Measurements from ENCODE around the gene NFS1. TPM values are rescaled to one million over a fixed set of nuclear protein-coding genes. Genes with fewer than 3 reads are reported as not detected.
A peak's percentile ranks its signal among the peaks of the same experiment; 100 is the strongest.

The NFS1 gene
- total and polyA plus RNA-seq, 5 donors from 2014 or later = 21.2 to 32.6 (median 23.9) TPM

DNA sequence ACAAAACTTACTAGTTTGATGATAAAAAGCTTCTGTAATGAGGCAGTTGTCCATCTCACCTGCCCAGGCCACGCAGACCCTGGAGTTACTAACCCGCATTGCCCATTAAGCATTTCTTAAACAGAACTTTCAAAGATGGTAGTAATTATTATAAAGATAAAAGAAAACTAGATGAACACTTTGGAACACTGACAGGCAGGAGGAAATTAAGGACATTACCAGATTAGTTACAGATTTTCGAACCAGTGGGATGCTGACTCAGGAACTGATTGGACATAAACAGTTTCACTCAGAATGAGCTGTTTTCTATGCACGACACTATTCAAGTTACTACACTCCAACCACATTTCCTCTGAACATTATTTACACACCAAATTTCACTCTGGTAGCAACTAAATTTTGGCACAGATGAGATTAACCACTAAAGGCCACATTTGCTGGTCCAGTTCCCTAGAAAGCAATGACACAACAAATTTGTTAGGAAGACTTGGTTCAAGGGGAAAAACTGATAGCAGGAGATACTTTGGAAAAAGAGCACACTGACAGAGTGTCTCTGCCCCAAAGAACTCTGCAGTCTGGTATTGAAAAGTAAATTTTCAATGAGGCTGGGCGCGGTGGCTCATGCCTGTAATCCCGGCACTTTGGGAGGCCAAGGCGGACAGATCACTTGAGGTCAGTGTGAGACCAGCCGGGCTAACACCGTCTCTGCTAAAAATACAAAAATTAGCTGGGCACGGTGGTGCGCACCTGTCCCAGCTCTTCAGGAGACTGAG, 3.1 kb upstream of the NFS1 start:
- H3K4me3 ChIP-seq (ENCODE audit: low read depth, low read length) = no peak overlapping the region
- Mint-ChIP-seq H3K4me3 (peak overlapping the region in 3 of 4 donors; percentile 22 to 42 (median 41)), H3K4me1 (peaks cover 18 to 59% (median 35%) of the 10 kb centered on the region in 4 donors), H3K27ac (peak overlapping the region; percentile 31 to 96 (median 78)), H3K36me3 (peaks cover 25% of the 10 kb centered on the region), H3K9me3 (peaks cover 0 to 1% (median 0%) of the 10 kb centered on the region in 7 donors), H3K27me3 (no peaks in the 10 kb centered on the region)
- DNase-seq = no peak
- ATAC-seq (ENCODE audit: low read depth in 2 of 2) = no peak
- H3K4me1 ChIP-seq (ENCODE audit: control insufficient read depth, insufficient read depth, low read length, poor library complexity, severe bottlenecking) = peaks cover 27% of the 10 kb centered on the region
- no peak overlapping the region for H3K27ac ChIP-seq (ENCODE audit: insufficient read depth, low read length, poor library complexity, severe bottlenecking)
- H3K27me3 ChIP-seq (ENCODE audit: control insufficient read depth, insufficient read depth, low read length) = no peaks in the 10 kb centered on the region
- H3K36me3 ChIP-seq (ENCODE audit: control insufficient read depth, insufficient read depth, low read length) = peaks cover 55% of the 10 kb centered on the region
- no peaks in the 10 kb centered on the region for H3K9me3 ChIP-seq (ENCODE audit: control insufficient read depth in 2 of 2, low read length in 2 of 2)

DNA sequence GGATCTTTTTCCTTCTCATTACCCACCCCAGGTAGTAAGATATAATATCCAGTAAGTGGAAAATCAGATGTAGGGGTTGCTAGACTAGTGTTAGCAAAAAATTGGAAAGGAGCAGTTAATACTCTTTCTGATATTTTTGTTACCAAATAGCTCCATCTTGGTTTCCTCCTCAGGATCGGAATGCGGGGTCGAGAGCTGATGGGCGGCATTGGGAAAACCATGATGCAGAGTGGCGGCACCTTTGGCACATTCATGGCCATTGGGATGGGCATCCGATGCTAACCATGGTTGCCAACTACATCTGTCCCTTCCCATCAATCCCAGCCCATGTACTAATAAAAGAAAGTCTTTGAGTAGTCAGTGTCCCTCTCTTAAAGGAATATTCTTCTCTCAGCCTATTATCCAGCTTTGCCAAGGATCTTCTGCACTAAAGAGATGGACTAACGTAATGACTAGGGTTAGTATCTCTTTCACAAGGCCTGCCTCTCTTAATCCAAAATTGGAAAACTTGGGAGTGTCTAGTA, 1.5 kb upstream of the NFS1 start:
- Histone ChIP-seq H3K4me1 (ENCODE audit: control insufficient read depth, insufficient read depth, low read length, poor library complexity, severe bottlenecking) (peaks cover 27% of the 10 kb centered on the region), H3K36me3 (ENCODE audit: control insufficient read depth, insufficient read depth, low read length) (peaks cover 47% of the 10 kb centered on the region), H3K4me3 (ENCODE audit: low read depth, low read length) (no peak overlapping the region), H3K27ac (ENCODE audit: insufficient read depth, low read length, poor library complexity, severe bottlenecking) (peak overlapping the region; percentile 90), H3K27me3 (ENCODE audit: control insufficient read depth, insufficient read depth, low read length) (no peaks in the 10 kb centered on the region), H3K9me3 (ENCODE audit: control insufficient read depth in 2 of 2, low read length in 2 of 2) (no peaks in the 10 kb centered on the region)
- ATAC-seq (ENCODE audit: low read depth in 2 of 2) (no peak), DNase-seq (no peak)
- Mint-ChIP-seq H3K27me3 (no peaks in the 10 kb centered on the region), H3K36me3 (peaks cover 28% of the 10 kb centered on the region), H3K9me3 (peaks cover 0 to 1% (median 0%) of the 10 kb centered on the region in 7 donors), H3K27ac (peak overlapping the region in 2 of 3 donors; percentile 78 to 89), H3K4me1 (peaks cover 22 to 62% (median 38%) of the 10 kb centered on the region in 4 donors), H3K4me3 (peak overlapping the region; percentile 90 to 98 (median 94))

DNA sequence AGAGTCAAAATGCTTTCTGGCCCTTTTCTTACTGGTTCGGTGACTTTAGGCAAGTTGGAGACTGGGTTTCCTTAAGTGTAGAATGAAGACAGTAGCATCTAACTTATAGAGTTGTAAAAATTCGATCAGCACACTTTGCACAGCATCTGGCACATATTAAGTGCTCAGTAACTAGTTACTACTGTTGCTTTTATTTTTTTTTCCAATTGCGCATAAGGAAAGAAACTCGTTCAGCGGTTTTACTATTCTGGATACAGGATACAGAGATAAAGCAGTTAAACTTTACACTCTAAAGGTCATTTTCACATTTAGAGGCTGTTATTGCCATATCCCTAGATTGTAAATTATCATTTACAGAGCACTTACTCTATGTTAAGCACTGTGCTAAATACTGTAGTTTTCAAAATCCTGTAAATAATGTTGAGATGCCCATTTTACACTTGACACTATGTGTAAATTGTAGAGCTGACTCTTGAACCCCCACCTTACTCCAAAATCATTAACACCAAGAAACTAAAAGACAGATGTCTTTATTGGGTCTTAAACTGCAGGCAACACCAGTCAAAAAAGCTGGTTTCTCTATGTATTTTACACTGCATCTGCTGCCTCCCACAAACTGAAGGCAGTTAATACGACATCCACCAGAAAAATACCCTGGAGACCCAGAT, 939 bp upstream of the NFS1 start:
- Histone ChIP-seq H3K4me1 (ENCODE audit: control insufficient read depth, insufficient read depth, low read length, poor library complexity, severe bottlenecking) (peaks cover 27% of the 10 kb centered on the region), H3K27ac (ENCODE audit: insufficient read depth, low read length, poor library complexity, severe bottlenecking) (peak overlapping the region; percentile 90), H3K4me3 (ENCODE audit: low read depth, low read length) (peak overlapping the region; percentile 92), H3K27me3 (ENCODE audit: control insufficient read depth, insufficient read depth, low read length) (no peaks in the 10 kb centered on the region), H3K36me3 (ENCODE audit: control insufficient read depth, insufficient read depth, low read length) (peaks cover 46% of the 10 kb centered on the region), H3K9me3 (ENCODE audit: control insufficient read depth in 2 of 2, low read length in 2 of 2) (no peaks in the 10 kb centered on the region)
- peaks cover 33% of the 10 kb centered on the region for H3K36me3 Mint-ChIP-seq
- H3K27me3 Mint-ChIP-seq = no peaks in the 10 kb centered on the region
- H3K4me1 Mint-ChIP-seq = peaks cover 22 to 64% (median 40%) of the 10 kb centered on the region in 4 donors
- H3K4me3 Mint-ChIP-seq = peak overlapping the region; percentile 90 to 98 (median 94)
- ATAC-seq (ENCODE audit: low read depth in 2 of 2) (no peak), DNase-seq (no peak)
- H3K9me3 Mint-ChIP-seq = peaks cover 0 to 1% (median 0%) of the 10 kb centered on the region in 7 donors
- H3K27ac Mint-ChIP-seq = peak overlapping the region; percentile 89 to 98 (median 94)

DNA sequence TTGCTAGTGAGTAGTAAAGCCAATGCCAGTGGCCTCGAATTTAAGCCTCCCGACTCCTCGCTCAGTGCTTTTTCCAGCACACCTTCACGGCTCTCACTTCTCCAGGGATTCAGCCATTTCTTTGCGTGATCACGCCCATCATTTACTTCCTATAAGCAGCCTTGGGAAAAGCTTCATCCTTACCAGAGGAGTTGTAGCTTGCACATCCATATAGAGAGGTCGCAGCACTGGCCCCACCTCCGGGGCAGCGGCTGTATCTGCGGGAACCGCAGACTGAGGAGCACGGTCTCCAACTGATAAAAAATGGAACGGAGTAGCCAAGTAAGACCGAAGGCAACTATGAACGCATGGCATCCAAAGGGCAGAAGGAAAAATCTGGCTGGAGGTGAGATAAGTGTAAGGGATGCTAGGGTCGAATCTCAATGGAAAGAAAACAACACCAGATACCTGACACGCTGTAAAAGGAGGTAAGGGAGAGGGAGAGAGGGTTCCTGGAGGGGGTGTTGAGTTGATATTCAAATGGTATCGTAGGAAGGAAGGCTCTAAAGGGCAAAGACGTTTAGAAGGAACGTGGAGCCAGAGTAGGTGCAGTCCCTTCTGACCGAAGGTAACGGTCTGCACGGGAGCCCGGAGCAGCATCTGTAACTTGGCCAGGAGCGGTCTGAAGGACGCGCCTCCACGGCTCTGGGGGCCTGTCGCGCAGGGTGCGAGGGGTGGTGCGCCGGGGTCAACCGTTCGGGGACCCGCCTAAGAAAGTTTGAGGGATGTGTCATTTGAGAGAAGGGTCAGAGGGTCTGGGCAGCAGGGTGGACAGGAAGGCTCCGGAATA, 640 bp downstream of the NFS1 start:
- Mint-ChIP-seq H3K27ac (peak overlapping the region; percentile 70 to 94 (median 88)), H3K9me3 (peaks cover 0 to 1% (median 0%) of the 10 kb centered on the region in 7 donors), H3K27me3 (no peaks in the 10 kb centered on the region), H3K4me3 (peak overlapping the region; percentile 90 to 98 (median 94)), H3K4me1 (peaks cover 22 to 52% (median 36%) of the 10 kb centered on the region in 4 donors), H3K36me3 (peaks cover 19% of the 10 kb centered on the region)
- DNase-seq (peak in 1 of 3 donors; percentile 36), ATAC-seq (ENCODE audit: low read depth in 2 of 2) (peak; percentile 4 to 11)
- Histone ChIP-seq H3K27ac (ENCODE audit: insufficient read depth, low read length, poor library complexity, severe bottlenecking) (peak overlapping the region; percentile 90), H3K27me3 (ENCODE audit: control insufficient read depth, insufficient read depth, low read length) (no peaks in the 10 kb centered on the region), H3K36me3 (ENCODE audit: control insufficient read depth, insufficient read depth, low read length) (peaks cover 37% of the 10 kb centered on the region), H3K4me1 (ENCODE audit: control insufficient read depth, insufficient read depth, low read length, poor library complexity, severe bottlenecking) (peaks cover 27% of the 10 kb centered on the region), H3K9me3 (ENCODE audit: control insufficient read depth in 2 of 2, low read length in 2 of 2) (no peaks in the 10 kb centered on the region), H3K4me3 (ENCODE audit: low read depth, low read length) (peak overlapping the region; percentile 89)

DNA sequence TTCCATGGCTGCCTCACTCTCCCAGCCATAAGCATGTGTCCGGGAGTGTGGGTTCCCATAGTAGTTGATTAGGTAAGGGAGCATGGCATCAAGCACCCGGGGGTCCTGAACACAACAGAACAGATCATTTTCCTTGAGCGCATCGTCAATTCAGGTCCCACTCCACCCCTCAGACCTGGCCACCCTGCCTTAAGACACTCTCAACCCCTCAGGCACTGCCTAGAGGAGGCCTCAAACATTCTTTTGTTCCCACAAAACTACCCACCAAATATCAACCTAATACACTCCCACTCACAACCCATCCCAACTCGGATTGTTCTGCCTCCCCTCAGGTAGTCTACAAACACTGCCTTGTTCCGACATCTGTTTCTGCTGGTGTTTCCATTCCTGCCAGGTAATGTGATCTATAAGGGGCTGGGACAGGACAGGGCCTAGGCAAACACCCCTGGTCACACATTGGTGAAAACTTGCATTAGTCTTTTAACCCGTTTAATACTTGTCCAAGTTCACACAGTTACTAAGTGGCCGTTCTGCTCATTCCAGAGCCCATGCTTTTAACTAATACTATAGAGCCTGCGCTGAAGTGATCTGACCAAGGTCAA, 1.4 kb downstream of the NFS1 start:
- H3K36me3 ChIP-seq (ENCODE audit: control insufficient read depth, insufficient read depth, low read length) = peaks cover 36% of the 10 kb centered on the region
- Mint-ChIP-seq H3K27ac (peak overlapping the region; percentile 38 to 94 (median 88)), H3K27me3 (no peaks in the 10 kb centered on the region), H3K36me3 (peaks cover 14% of the 10 kb centered on the region), H3K4me3 (peak overlapping the region; percentile 90 to 98 (median 94)), H3K9me3 (peaks cover 0 to 1% (median 0%) of the 10 kb centered on the region in 7 donors), H3K4me1 (peaks cover 22 to 48% (median 35%) of the 10 kb centered on the region in 4 donors)
- H3K9me3 ChIP-seq (ENCODE audit: control insufficient read depth in 2 of 2, low read length in 2 of 2) = no peaks in the 10 kb centered on the region
- peak overlapping the region; percentile 89 for H3K4me3 ChIP-seq (ENCODE audit: low read depth, low read length)
- no peak overlapping the region for H3K27ac ChIP-seq (ENCODE audit: insufficient read depth, low read length, poor library complexity, severe bottlenecking)
- H3K27me3 ChIP-seq (ENCODE audit: control insufficient read depth, insufficient read depth, low read length) = no peaks in the 10 kb centered on the region
- DNase-seq (no peak), ATAC-seq (ENCODE audit: low read depth in 2 of 2) (no peak)
- H3K4me1 ChIP-seq (ENCODE audit: control insufficient read depth, insufficient read depth, low read length, poor library complexity, severe bottlenecking) = peaks cover 24% of the 10 kb centered on the region

DNA sequence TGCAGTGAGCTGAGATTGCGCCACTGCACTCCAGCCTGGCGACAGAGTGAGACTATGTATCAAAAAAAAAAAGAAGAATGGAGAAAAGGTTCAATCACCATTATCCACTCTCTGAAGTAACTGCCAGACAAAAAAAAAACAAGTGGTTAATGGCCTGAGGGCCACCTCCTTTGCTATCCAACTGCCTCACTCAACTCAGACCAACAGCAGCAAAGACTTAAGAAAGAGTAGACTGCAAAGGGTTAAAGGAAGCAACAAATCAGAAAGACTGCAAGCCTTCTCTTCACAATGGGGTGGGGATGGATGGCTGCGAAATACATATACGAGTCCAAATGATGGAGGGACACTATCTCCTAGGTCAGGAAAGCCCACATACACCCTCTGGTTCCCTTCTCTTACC, 3.2 kb downstream of the NFS1 start:
- peak overlapping the region in 3 of 4 donors; percentile 42 to 86 (median 68) for H3K4me3 Mint-ChIP-seq
- H3K36me3 Mint-ChIP-seq = peaks cover 10% of the 10 kb centered on the region

More for the DNA sequence above, 3.2 kb downstream of the NFS1 start:
- peaks cover 35% of the 10 kb centered on the region for H3K36me3 ChIP-seq (ENCODE audit: control insufficient read depth, insufficient read depth, low read length)
- peaks cover 24% of the 10 kb centered on the region for H3K4me1 ChIP-seq (ENCODE audit: control insufficient read depth, insufficient read depth, low read length, poor library complexity, severe bottlenecking)
- no peak overlapping the region for H3K4me3 ChIP-seq (ENCODE audit: low read depth, low read length)
- Mint-ChIP-seq H3K27ac (no peak overlapping the region), H3K9me3 (peaks cover 0 to 1% (median 0%) of the 10 kb centered on the region in 7 donors), H3K4me1 (peaks cover 22 to 41% (median 29%) of the 10 kb centered on the region in 4 donors), H3K27me3 (no peaks in the 10 kb centered on the region)
- no peaks in the 10 kb centered on the region for H3K27me3 ChIP-seq (ENCODE audit: control insufficient read depth, insufficient read depth, low read length)
- DNase-seq (no peak), ATAC-seq (ENCODE audit: low read depth in 2 of 2) (no peak)
- H3K27ac ChIP-seq (ENCODE audit: insufficient read depth, low read length, poor library complexity, severe bottlenecking) = no peak overlapping the region
- H3K9me3 ChIP-seq (ENCODE audit: control insufficient read depth in 2 of 2, low read length in 2 of 2) = no peaks in the 10 kb centered on the region
